ENCODE measurements around the gene NUP155. TPM values are rescaled to one million over a fixed set of nuclear protein-coding genes. Genes with fewer than 3 reads are reported as not detected.
"Not testable (repeated sequence)": the region's sequence is repeated elsewhere in the genome, so short reads cannot be mapped to it uniquely, and the experiment has no call there.

Gene NUP155
- 56.6 and 63.2 TPM in 2 replicates for total RNA-seq (2014; rRNA removed; shearing (Covaris generic))

GRCh38 chr5:37370864-37371726 lies at the start of gene NUP155:
Gene NUP155, minus strand, starts transcription at chr5:37371106. Its CDS starts 129 bp downstream, at chr5:37370977.
- DNase-seq (ENCODE audit: low read depth), result peak; percentile 94

- DNase-seq (ENCODE audit: low read depth), result no peak
Measured at GRCh38 chr5:37417347-37417746, 46.4 kb upstream of the NUP155 start.

GRCh38 chr5:37415456-37415855 lies 44.5 kb upstream of the NUP155 start:
- DNase-seq (ENCODE audit: low read depth), result not testable (repeated sequence)

GRCh38 chr5:37412515-37412914 lies 41.6 kb upstream of the NUP155 start:
- no peak for DNase-seq (ENCODE audit: low read depth)

- no peak for DNase-seq (ENCODE audit: low read depth)
Measured at GRCh38 chr5:37400501-37400900, 29.6 kb upstream of the NUP155 start.

- no peak for DNase-seq (ENCODE audit: low read depth)
Measured at GRCh38 chr5:37396352-37396751, 25.4 kb upstream of the NUP155 start.

- no peak for DNase-seq (ENCODE audit: low read depth)
Measured at GRCh38 chr5:37391591-37391990, 20.7 kb upstream of the NUP155 start.

GRCh38 chr5:37379100-37379628 lies 8.3 kb upstream of the NUP155 start, which contains the start of gene WDR70:
Gene WDR70, plus strand, starts transcription at chr5:37379318. Its CDS starts 50 bp downstream, at chr5:37379368.
- peak; percentile 88 for DNase-seq (ENCODE audit: low read depth)

- DNase-seq (ENCODE audit: low read depth), result not testable (repeated sequence)
Measured at GRCh38 chr5:37378066-37378465, 7.2 kb upstream of the NUP155 start.

- DNase-seq (ENCODE audit: low read depth), result no peak
Measured at GRCh38 chr5:37375091-37375490, 4.2 kb upstream of the NUP155 start.

GRCh38 chr5:37370550-37370863 lies 399 bp downstream of the NUP155 start:
- DNase-seq (ENCODE audit: low read depth), result no peak

- DNase-seq (ENCODE audit: low read depth), result no peak
Measured at GRCh38 chr5:37355161-37355560, 15.7 kb downstream of the NUP155 start.

GRCh38 chr5:37342741-37343140 lies 28.2 kb downstream of the NUP155 start:
- not testable (repeated sequence) for DNase-seq (ENCODE audit: low read depth)

- not testable (repeated sequence) for DNase-seq (ENCODE audit: low read depth)
Measured at GRCh38 chr5:37334754-37335153, 36.2 kb downstream of the NUP155 start.

GRCh38 chr5:37326536-37326935 lies 44.4 kb downstream of the NUP155 start:
- DNase-seq (ENCODE audit: low read depth), result no peak

GRCh38 chr5:37323607-37324006 lies 47.3 kb downstream of the NUP155 start:
- no peak for DNase-seq (ENCODE audit: low read depth)

- no peak for DNase-seq (ENCODE audit: low read depth)
Measured at GRCh38 chr5:37319037-37319782, 51.7 kb downstream of the NUP155 start.

- DNase-seq (ENCODE audit: low read depth), result no peak
Measured at GRCh38 chr5:37316027-37316426, 54.9 kb downstream of the NUP155 start.

- DNase-seq (ENCODE audit: low read depth), result no peak
Measured at GRCh38 chr5:37310360-37310759, 60.5 kb downstream of the NUP155 start.

GRCh38 chr5:37308793-37309192 lies 62.1 kb downstream of the NUP155 start:
- DNase-seq (ENCODE audit: low read depth), result no peak

GRCh38 chr5:37304888-37305287 lies 66.0 kb downstream of the NUP155 start:
- no peak for DNase-seq (ENCODE audit: low read depth)

- not testable (repeated sequence) for DNase-seq (ENCODE audit: low read depth)
Measured at GRCh38 chr5:37296313-37296712, 74.6 kb downstream of the NUP155 start.
